Erythroblast (primary cell): ENCODE results near the gene SAMD11.

Experiments
- GATA1 ChIP-seq: IDR thresholded peaks from 2 replicates; pipeline ENCODE4 v1.6.1; 2011; ENCODE audit warnings: low read depth, mild to moderate bottlenecking, control low read depth, low read length, moderate library complexity
- POLR2A ChIP-seq: IDR thresholded peaks from 2 replicates; pipeline ENCODE4 v1.6.1; 2011; ENCODE audit warnings: mild to moderate bottlenecking, low read length

GRCh38 chr1:980602-981395 lies 57.1 kb downstream of the SAMD11 start:
- TF ChIP-seq POLR2A (no peak), GATA1 (no peak)
